DMS53 (cell line): ENCODE measurements around the gene RBM18.

Experiments
- DNase-seq: peaks from one replicate; lab custom pipeline; 2025; lab: John Stamatoyannopoulos, UW

Gene RBM18

GRCh38 chr9:122258886-122259415 is 5.7 kb downstream of the RBM18 start:
- no peak for DNase-seq

GRCh38 chr9:122256206-122256605 is 8.4 kb downstream of the RBM18 start:
- no peak for DNase-seq

- DNase-seq: no peak
Observed at GRCh38 chr9:122254761-122255160, 9.9 kb downstream of the RBM18 start.

GRCh38 chr9:122252796-122253195 is 11.8 kb downstream of the RBM18 start:
- no peak for DNase-seq

- no peak for DNase-seq
Observed at GRCh38 chr9:122251351-122251750, 13.3 kb downstream of the RBM18 start.

GRCh38 chr9:122248448-122248865 is 16.2 kb downstream of the RBM18 start:
- DNase-seq: no peak

- no peak for DNase-seq
Observed at GRCh38 chr9:122246666-122247065, 18.0 kb downstream of the RBM18 start.

GRCh38 chr9:122244349-122244748 is 20.3 kb downstream of the RBM18 start:
- no peak for DNase-seq

GRCh38 chr9:122239722-122240121 is 24.9 kb downstream of the RBM18 start:
- no peak for DNase-seq

- no peak for DNase-seq
Observed at GRCh38 chr9:122236681-122237080, 28.0 kb downstream of the RBM18 start.

GRCh38 chr9:122234022-122234748 is 30.5 kb downstream of the RBM18 start:
- DNase-seq: no peak

- no peak for DNase-seq
Observed at GRCh38 chr9:122232796-122233306, 31.8 kb downstream of the RBM18 start.

- DNase-seq: peak; percentile 44
Observed at GRCh38 chr9:122229485-122229837, 35.2 kb downstream of the RBM18 start.

- DNase-seq: peak; percentile 53
Observed at GRCh38 chr9:122228568-122229484, 35.8 kb downstream of the RBM18 start, which contains the start of gene LHX6. TSS of gene LHX6 (minus strand) at chr9:122228957. CDS start at chr9:122228740, 217 bp downstream.

GRCh38 chr9:122228191-122228567 is 36.5 kb downstream of the RBM18 start:
- DNase-seq: peak; percentile 44

- no peak for DNase-seq
Observed at GRCh38 chr9:122227575-122227900, 37.1 kb downstream of the RBM18 start.

- peak; percentile 58 for DNase-seq
Observed at GRCh38 chr9:122226758-122227574, 37.7 kb downstream of the RBM18 start.

GRCh38 chr9:122226142-122226757 is 38.4 kb downstream of the RBM18 start:
- peak; percentile 60 for DNase-seq

- DNase-seq: no peak
Observed at GRCh38 chr9:122225312-122226141, 39.1 kb downstream of the RBM18 start.

- DNase-seq: no peak
Observed at GRCh38 chr9:122223435-122223834, 41.2 kb downstream of the RBM18 start.

GRCh38 chr9:122222791-122223190 is 41.8 kb downstream of the RBM18 start:
- no peak for DNase-seq
